Nephron progenitor cell (in vitro differentiated cells): ENCODE data around the gene PAN3.

Source experiments
- DNase-seq: peaks from one replicate; pipeline ENCODE4 v3.0.0; 2021
- H3K27ac Mint-ChIP-seq: 2 replicates; pipeline ENCODE4 v1.8.0; 2021; ENCODE audit warnings: mild to moderate bottlenecking, moderate library complexity, mixed read lengths
- H3K27me3 Mint-ChIP-seq: 2 replicates; pipeline ENCODE4 v1.8.0; 2021; ENCODE audit warnings: mild to moderate bottlenecking, low read depth, mixed read lengths; ENCODE audit not compliant: poor library complexity
- H3K36me3 Mint-ChIP-seq: 2 replicates; pipeline ENCODE4 v1.8.0; 2021; ENCODE audit warnings: low read depth, mixed read lengths
- H3K4me1 Mint-ChIP-seq: 2 replicates; pipeline ENCODE4 v1.8.0; 2021; ENCODE audit warnings: mixed read lengths
- H3K4me3 Mint-ChIP-seq: 2 replicates; pipeline ENCODE4 v1.8.0; 2021; ENCODE audit warnings: mild to moderate bottlenecking, moderate library complexity, mixed read lengths
- H3K9me3 Mint-ChIP-seq: 2 replicates; pipeline ENCODE4 v1.8.0; 2021; ENCODE audit warnings: mild to moderate bottlenecking, moderate library complexity, mixed read lengths
- CTCF ChIP-seq: fragments of 200-600 bp; sonication (generic); IDR thresholded peaks from 2 replicates; pipeline ENCODE4 v1.5.0; 2021; ENCODE audit warnings: antibody characterized with exemption

The PAN3 gene

GRCh38 chr13:28327373-28328270 lies 189.3 kb downstream of the PAN3 start:
- Mint-ChIP-seq H3K36me3 (peaks cover 11% of the 10 kb centered on the region), H3K4me1 (peaks cover 40% of the 10 kb centered on the region), H3K27me3 (peaks cover 10% of the 10 kb centered on the region), H3K4me3 (no peak overlapping the region), H3K27ac (no peak overlapping the region), H3K9me3 (peaks cover 13% of the 10 kb centered on the region)
- no peak for DNase-seq
- no peak for TF ChIP-seq CTCF

GRCh38 chr13:28328271-28328607 lies 189.9 kb downstream of the PAN3 start:
- Mint-ChIP-seq H3K27me3 (peaks cover 10% of the 10 kb centered on the region), H3K4me1 (peaks cover 37% of the 10 kb centered on the region), H3K9me3 (peaks cover 13% of the 10 kb centered on the region), H3K27ac (no peak overlapping the region), H3K36me3 (peaks cover 11% of the 10 kb centered on the region), H3K4me3 (no peak overlapping the region)
- no peak for DNase-seq
- no peak for TF ChIP-seq CTCF

GRCh38 chr13:28329395-28330158 lies 191.2 kb downstream of the PAN3 start:
- no peak for DNase-seq
- Mint-ChIP-seq H3K4me3 (no peak overlapping the region), H3K27ac (no peak overlapping the region), H3K9me3 (peaks cover 13% of the 10 kb centered on the region), H3K36me3 (peaks cover 11% of the 10 kb centered on the region), H3K27me3 (peaks cover 8% of the 10 kb centered on the region), H3K4me1 (peaks cover 27% of the 10 kb centered on the region)
- no peak for TF ChIP-seq CTCF

- Mint-ChIP-seq H3K4me3 (no peak overlapping the region), H3K27me3 (peaks cover 4% of the 10 kb centered on the region), H3K36me3 (peaks cover 5% of the 10 kb centered on the region), H3K4me1 (peaks cover 46% of the 10 kb centered on the region), H3K27ac (no peak overlapping the region), H3K9me3 (peaks cover 6% of the 10 kb centered on the region)
- TF ChIP-seq CTCF = no peak
- DNase-seq = no peak
Observed at GRCh38 chr13:28333204-28333881, 195.0 kb downstream of the PAN3 start.

- peaks cover 4% of the 10 kb centered on the region for H3K27me3 Mint-ChIP-seq
Observed at GRCh38 chr13:28336193-28336657, 197.9 kb downstream of the PAN3 start.

More at GRCh38 chr13:28336193-28336657, 197.9 kb downstream of the PAN3 start:
- Mint-ChIP-seq H3K4me1 (peaks cover 53% of the 10 kb centered on the region), H3K9me3 (no peaks in the 10 kb centered on the region), H3K27ac (no peak overlapping the region), H3K4me3 (no peak overlapping the region), H3K36me3 (no peaks in the 10 kb centered on the region)
- TF ChIP-seq CTCF = no peak
- DNase-seq = no peak
